Inflammatory macrophage (primary cell): ENCODE results near the gene EIF5B.
"Not testable (repeated sequence)": the region's sequence is repeated elsewhere in the genome, so short reads cannot be mapped to it uniquely, and the experiment has no call there.

Source experiments
- DNase-seq, 2 donors: peaks; one replicate each; pipeline ENCODE4 v3.0.0-alpha.2; 2020 to 2022

EIF5B gene

GRCh38 chr2:99365661-99366060 lies 28.5 kb downstream of the EIF5B start:
- no peak for DNase-seq

GRCh38 chr2:99368854-99369253 lies 31.7 kb downstream of the EIF5B start:
- not testable (repeated sequence) for DNase-seq

GRCh38 chr2:99373144-99373543 lies 36.0 kb downstream of the EIF5B start:
- no peak for DNase-seq

GRCh38 chr2:99374747-99375146 lies 37.6 kb downstream of the EIF5B start:
- no peak for DNase-seq

GRCh38 chr2:99376254-99376864 lies 39.2 kb downstream of the EIF5B start:
- DNase-seq = no peak

GRCh38 chr2:99377879-99378278 lies 40.7 kb downstream of the EIF5B start:
- DNase-seq = no peak

- no peak for DNase-seq
Observed at GRCh38 chr2:99380376-99381010, 43.3 kb downstream of the EIF5B start.

- DNase-seq = no peak
Observed at GRCh38 chr2:99382143-99382542, 45.0 kb downstream of the EIF5B start.

GRCh38 chr2:99386011-99386410 lies 48.8 kb downstream of the EIF5B start:
- DNase-seq = no peak

- DNase-seq = no peak
Observed at GRCh38 chr2:99388892-99389291, 51.7 kb downstream of the EIF5B start.

- no peak for DNase-seq
Observed at GRCh38 chr2:99389371-99389770, 52.2 kb downstream of the EIF5B start.

GRCh38 chr2:99389946-99390345 lies 52.8 kb downstream of the EIF5B start:
- DNase-seq = no peak

GRCh38 chr2:99395589-99396130 lies 58.5 kb downstream of the EIF5B start:
- DNase-seq = no peak

GRCh38 chr2:99397266-99397920 lies 60.2 kb downstream of the EIF5B start:
- DNase-seq = no peak

GRCh38 chr2:99398303-99398702 lies 61.1 kb downstream of the EIF5B start:
- no peak for DNase-seq

GRCh38 chr2:99399063-99399462 lies 61.9 kb downstream of the EIF5B start:
- no peak for DNase-seq

GRCh38 chr2:99399795-99400194 lies 62.6 kb downstream of the EIF5B start:
- DNase-seq = no peak

- no peak for DNase-seq
Observed at GRCh38 chr2:99401841-99402240, 64.7 kb downstream of the EIF5B start.

GRCh38 chr2:99403084-99403483 lies 65.9 kb downstream of the EIF5B start:
- DNase-seq = no peak

- DNase-seq = no peak
Observed at GRCh38 chr2:99403524-99403923, 66.3 kb downstream of the EIF5B start.

GRCh38 chr2:99404039-99404796 lies 67.0 kb downstream of the EIF5B start:
- no peak for DNase-seq

GRCh38 chr2:99404797-99405669 lies 67.8 kb downstream of the EIF5B start:
- no peak for DNase-seq
